Immature natural killer cell (primary cell): ENCODE data around the gene CADM1. TPM values are rescaled to one million over a fixed set of nuclear protein-coding genes. Genes with fewer than 3 reads are reported as not detected.

Source experiments
- DNase-seq, 3 donors: peaks; one replicate each; pipeline ENCODE4 v3.0.0; 2022; ENCODE audit warnings: mixed read lengths in 1 of 3
- H3K27ac Mint-ChIP-seq, 6 donors: one replicate each; pipeline ENCODE4 v1.8.0; 2020; ENCODE audit warnings: mixed read lengths in 6 of 6, mild to moderate bottlenecking in 5 of 6, inconsistent platforms in 4 of 6, moderate library complexity in 3 of 6
- H3K27me3 Mint-ChIP-seq, 3 donors: one replicate each; pipeline ENCODE4 v1.8.0; 2020 to 2021; ENCODE audit warnings: low read depth in 3 of 3, mild to moderate bottlenecking in 3 of 3, mixed read lengths in 3 of 3, moderate library complexity in 3 of 3, inconsistent platforms in 1 of 3
- H3K36me3 Mint-ChIP-seq, 3 donors: one replicate each; pipeline ENCODE4 v1.8.0; 2020; ENCODE audit warnings: mixed read lengths in 3 of 3, inconsistent platforms in 2 of 3, mild to moderate bottlenecking in 2 of 3
- H3K4me1 Mint-ChIP-seq, 2 donors: one replicate each; pipeline ENCODE4 v1.8.0; 2020; ENCODE audit warnings: inconsistent platforms in 2 of 2, mild to moderate bottlenecking in 2 of 2, mixed read lengths in 2 of 2, moderate library complexity in 1 of 2
- H3K4me3 Mint-ChIP-seq, 5 donors: one replicate each; pipeline ENCODE4 v1.8.0; 2020; ENCODE audit warnings: mild to moderate bottlenecking in 5 of 5, mixed read lengths in 5 of 5, inconsistent platforms in 3 of 5, moderate library complexity in 3 of 5
- H3K9me3 Mint-ChIP-seq, 6 donors: one replicate each; pipeline ENCODE4 v1.8.0; 2020; ENCODE audit warnings: mild to moderate bottlenecking in 6 of 6, mixed read lengths in 6 of 6, inconsistent platforms in 4 of 6, moderate library complexity in 3 of 6
- polyA plus RNA-seq, 3 donors: library from polyadenylated mRNA; unstranded; fragments of 300-500 nt; fragmentation: Illumina TruSeq; gene quantifications; one replicate each; pipeline ENCODE4 v1.2.3, GENCODE V29; 2021

The CADM1 gene
- polyA plus RNA-seq, 3 donors from 2014 or later = 1.0 to 2.4 (median 1.1) TPM

DNA sequence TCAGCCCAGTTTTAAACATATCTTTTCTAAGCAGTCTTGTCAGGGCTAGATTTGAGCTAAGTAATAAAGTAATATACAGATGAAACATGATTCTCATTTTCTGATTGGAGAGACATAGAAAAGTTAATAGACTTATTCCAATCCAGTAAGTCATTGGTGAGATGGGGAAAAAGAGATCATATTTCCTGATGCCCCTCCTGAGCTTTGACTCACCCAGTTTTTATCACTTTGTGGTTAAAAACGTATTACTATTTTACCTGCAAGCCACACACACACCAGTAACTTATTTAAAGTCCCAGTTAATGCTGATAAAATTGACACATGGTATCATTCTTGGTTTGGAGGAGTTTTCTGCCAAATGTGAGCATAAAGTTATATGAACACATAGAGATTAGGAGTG lies 306.8 kb downstream of the CADM1 start:
- Mint-ChIP-seq H3K36me3 (no peaks in the 10 kb centered on the region), H3K9me3 (peaks cover 0 to 2% (median 0%) of the 10 kb centered on the region in 6 donors), H3K4me1 (no peaks in the 10 kb centered on the region), H3K27ac (peak overlapping the region in 2 of 6 donors; percentile 6 to 35), H3K27me3 (peaks cover 0 to 4% (median 2%) of the 10 kb centered on the region in 3 donors), H3K4me3 (no peak overlapping the region)
- no peak for DNase-seq

DNA sequence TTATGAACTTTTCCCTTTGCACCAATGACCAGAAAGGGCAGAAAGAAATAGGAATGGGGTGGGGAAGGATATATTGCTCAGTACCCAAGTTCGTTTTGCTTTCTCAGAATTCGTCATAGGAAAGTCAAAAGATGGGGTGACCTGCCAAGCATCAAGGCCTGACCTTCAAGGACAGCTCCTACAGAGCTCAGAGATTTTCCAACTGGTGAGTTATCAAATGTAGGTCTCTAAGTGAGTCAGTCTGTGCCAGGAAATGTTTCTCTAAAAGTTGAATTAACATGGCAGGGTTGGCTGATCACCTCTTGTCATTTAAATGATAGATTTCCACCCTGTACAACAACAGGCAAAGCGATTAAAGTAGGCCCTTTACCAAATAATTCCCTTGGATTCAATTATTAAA lies 307.2 kb downstream of the CADM1 start:
- H3K4me1 Mint-ChIP-seq = no peaks in the 10 kb centered on the region
- H3K27me3 Mint-ChIP-seq = peaks cover 0 to 4% (median 2%) of the 10 kb centered on the region in 3 donors
- peaks cover 0 to 2% (median 0%) of the 10 kb centered on the region in 6 donors for H3K9me3 Mint-ChIP-seq
- no peaks in the 10 kb centered on the region for H3K36me3 Mint-ChIP-seq
- peak overlapping the region in 2 of 6 donors; percentile 6 to 35 for H3K27ac Mint-ChIP-seq
- DNase-seq = no peak
- H3K4me3 Mint-ChIP-seq = no peak overlapping the region

DNA sequence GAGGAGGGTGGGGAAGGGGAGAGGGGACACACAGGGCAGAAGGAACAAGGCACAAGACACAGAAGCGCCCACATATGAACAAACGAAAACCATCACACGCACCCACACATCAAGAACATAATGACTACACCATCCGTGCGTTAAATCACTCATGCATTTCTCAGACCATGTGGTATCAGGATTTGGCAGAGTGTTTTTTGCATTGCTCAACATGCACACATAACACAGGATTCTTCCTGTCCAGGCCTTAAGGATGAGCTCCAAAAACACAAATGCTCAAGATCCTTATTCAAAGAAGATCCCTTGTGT lies 309.5 kb downstream of the CADM1 start:
- no peak for DNase-seq
- Mint-ChIP-seq H3K27ac (peak overlapping the region in 2 of 6 donors; percentile 91 to 96), H3K4me1 (no peaks in the 10 kb centered on the region), H3K9me3 (peaks cover 0 to 2% (median 0%) of the 10 kb centered on the region in 6 donors), H3K36me3 (no peaks in the 10 kb centered on the region), H3K27me3 (peaks cover 0 to 4% (median 0%) of the 10 kb centered on the region in 3 donors), H3K4me3 (peak overlapping the region in 1 of 5 donors; percentile 87)

DNA sequence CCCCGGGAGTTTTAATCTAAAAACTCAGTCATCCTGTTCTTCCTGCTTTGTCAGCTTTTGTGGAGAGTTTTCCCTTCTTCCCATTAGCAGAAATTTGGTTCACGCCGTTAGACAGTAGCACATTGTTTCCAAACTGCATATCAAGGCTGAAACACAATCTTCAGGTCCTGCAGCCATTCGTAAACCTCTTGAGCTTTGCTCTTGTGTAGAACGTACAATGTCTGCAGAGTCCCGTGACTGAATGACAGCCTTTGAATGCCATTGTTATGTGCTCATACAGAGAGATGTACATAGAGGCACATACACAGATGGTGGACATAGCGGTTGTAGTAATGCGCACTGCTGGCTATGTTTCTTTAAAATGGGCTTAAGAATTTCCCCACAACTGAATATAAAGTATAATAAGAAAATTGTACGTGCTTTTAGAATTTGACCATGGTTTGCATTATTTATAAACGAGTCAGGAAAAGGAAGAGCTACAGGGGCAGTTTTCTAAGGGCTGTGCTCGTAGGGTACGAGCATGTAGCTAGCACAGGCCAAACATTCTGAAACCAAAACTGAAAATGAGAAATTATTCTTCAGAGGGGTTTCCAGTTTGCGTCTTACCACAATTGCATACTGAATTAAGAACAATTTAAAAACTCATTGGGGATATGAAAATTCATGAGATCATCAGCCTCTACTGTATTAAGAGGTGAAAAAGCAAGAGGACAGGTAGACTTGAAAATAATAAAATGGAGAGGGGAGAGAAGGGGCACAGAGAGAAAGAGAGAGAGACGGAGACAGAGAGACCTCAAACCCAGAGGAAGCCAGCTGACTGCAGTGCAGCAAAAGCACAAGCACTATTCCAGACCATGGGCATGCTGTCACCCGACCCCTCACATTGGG lies 310.1 kb downstream of the CADM1 start:
- peak in 1 of 3 donors; percentile 49 for DNase-seq
- Mint-ChIP-seq H3K27ac (peak overlapping the region in 2 of 6 donors; percentile 91 to 96), H3K36me3 (no peaks in the 10 kb centered on the region), H3K27me3 (peaks cover 0 to 4% (median 0%) of the 10 kb centered on the region in 3 donors), H3K9me3 (peaks cover 0 to 2% (median 0%) of the 10 kb centered on the region in 6 donors), H3K4me1 (no peaks in the 10 kb centered on the region), H3K4me3 (peak overlapping the region in 1 of 5 donors; percentile 87)

DNA sequence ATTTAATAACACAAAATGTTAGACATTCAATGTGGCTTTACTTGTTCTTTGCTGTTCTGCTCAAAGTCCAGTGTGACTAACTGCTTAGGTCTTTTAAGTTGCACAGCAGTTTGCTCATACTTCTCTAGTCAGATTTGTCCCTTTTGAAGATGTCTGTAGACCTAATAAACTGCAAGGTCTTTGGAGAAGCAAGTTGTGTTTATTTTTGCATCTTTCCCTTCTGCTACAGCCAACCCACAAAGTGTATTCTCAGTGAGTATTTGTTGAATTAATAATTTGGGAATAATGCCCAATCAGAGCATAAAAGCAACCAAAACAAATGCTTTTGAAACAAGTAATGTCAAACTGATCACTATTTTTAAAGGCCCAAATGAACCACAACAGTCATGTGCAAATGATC lies 312.5 kb downstream of the CADM1 start:
- DNase-seq = no peak
- H3K9me3 Mint-ChIP-seq = peaks cover 0 to 7% (median 0%) of the 10 kb centered on the region in 6 donors
- peaks cover 0 to 4% (median 2%) of the 10 kb centered on the region in 3 donors for H3K27me3 Mint-ChIP-seq
- peak overlapping the region in 1 of 6 donors; percentile 53 for H3K27ac Mint-ChIP-seq
- H3K36me3 Mint-ChIP-seq = no peaks in the 10 kb centered on the region
- no peak overlapping the region for H3K4me3 Mint-ChIP-seq
- H3K4me1 Mint-ChIP-seq = no peaks in the 10 kb centered on the region

DNA sequence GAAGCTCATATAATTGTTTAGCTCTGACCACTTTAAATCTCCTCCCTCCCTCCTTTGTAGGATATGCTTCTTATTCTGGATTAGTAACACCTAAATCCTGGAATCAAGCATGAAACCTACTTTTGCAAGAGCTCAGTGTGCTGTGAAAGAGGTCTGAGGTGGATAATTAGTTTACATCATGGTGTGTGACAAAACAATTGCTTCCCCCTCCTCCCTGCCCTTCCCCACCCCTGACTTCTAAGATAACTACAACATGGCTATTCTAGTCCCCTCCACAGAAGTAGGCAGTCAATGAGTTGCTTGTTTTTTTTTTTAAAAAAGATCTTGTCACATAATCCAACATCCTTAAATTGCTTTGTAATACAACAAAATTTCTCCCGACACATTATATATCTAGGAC lies 314.0 kb downstream of the CADM1 start:
- H3K27ac Mint-ChIP-seq = no peak overlapping the region
- H3K36me3 Mint-ChIP-seq = no peaks in the 10 kb centered on the region
- peaks cover 0 to 4% (median 2%) of the 10 kb centered on the region in 3 donors for H3K27me3 Mint-ChIP-seq
- no peak for DNase-seq
- peaks cover 0 to 7% (median 0%) of the 10 kb centered on the region in 6 donors for H3K9me3 Mint-ChIP-seq
- H3K4me3 Mint-ChIP-seq = no peak overlapping the region
- H3K4me1 Mint-ChIP-seq = no peaks in the 10 kb centered on the region

DNA sequence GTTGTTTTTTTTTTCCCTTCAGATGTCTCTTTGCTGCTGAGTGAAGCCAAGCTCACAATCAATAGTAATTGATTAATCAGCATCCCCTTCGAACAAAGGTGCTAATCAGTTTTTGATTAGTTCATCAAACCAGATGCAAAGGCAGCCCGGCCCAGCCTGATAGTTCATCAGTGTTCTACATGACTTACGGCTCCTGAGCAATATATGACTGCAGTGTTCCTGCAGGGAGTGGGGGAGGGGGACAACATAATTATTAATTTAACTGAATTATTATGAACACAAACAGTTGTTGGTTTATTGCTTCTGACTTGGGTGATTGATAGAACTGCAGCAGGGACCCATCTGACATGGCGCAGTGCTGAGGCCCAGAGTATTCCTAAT lies 315.3 kb downstream of the CADM1 start:
- H3K27me3 Mint-ChIP-seq = peaks cover 0 to 2% (median 0%) of the 10 kb centered on the region in 3 donors

DNA sequence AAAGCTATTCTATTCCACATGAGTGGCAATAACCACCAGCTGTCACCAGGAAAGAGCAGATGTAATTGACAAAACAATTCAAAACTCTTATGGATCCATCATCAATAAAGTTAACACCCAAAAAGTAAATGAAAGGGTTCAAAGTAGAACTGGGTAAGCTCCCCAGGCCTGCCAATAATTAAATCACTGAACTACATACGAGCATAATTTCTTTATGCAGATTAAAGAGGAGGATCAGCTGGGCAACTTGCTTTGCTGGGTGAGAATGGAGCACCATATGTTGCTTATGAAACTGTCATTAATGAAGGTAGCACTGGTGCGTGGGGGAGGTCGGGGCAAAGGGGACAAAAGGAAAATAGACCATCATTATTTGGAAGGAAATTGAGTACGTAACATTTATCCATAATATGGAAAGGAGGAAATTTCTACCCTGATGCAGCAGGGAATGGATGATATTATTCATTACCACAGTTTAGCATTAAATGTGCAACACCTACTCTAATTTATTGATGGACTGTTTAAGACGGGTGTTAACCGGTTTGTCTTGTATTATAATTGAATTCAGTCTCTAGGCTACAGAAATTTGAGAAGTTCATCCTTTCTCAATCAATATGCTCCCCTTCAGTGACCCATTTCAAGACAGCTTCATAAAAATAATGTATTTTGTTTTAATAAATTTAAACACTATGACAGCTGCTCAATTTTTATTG lies 315.9 kb downstream of the CADM1 start:
- H3K27ac Mint-ChIP-seq = no peak overlapping the region
- peaks cover 0 to 5% (median 0%) of the 10 kb centered on the region in 6 donors for H3K9me3 Mint-ChIP-seq
- H3K27me3 Mint-ChIP-seq = peaks cover 0 to 2% (median 0%) of the 10 kb centered on the region in 3 donors
- H3K4me3 Mint-ChIP-seq = no peak overlapping the region
- no peaks in the 10 kb centered on the region for H3K4me1 Mint-ChIP-seq
- DNase-seq = no peak
- no peaks in the 10 kb centered on the region for H3K36me3 Mint-ChIP-seq

More for the DNA sequence above, 315.3 kb downstream of the CADM1 start:
- Mint-ChIP-seq H3K27ac (no peak overlapping the region), H3K36me3 (no peaks in the 10 kb centered on the region), H3K9me3 (peaks cover 0 to 5% (median 0%) of the 10 kb centered on the region in 6 donors), H3K4me3 (no peak overlapping the region), H3K4me1 (no peaks in the 10 kb centered on the region)
- no peak for DNase-seq

DNA sequence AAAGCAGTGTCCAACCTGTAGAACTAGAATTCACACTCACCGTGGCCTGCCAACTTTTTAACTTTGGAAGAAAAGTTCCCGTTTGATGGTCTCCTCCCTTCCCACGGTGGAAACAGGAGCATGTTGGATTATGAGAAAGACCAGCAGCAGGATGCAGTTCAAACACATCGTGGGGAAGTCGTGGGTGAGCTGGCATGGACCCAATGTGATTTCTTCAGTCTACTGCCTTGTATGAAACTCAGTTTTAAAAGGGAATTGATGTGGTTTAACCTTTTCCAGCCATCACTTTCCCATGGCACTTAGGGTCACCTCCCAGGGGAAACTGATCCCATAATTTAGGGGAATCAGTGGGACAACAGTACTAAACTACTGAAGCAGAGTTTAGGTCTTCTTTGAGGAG lies 318.3 kb downstream of the CADM1 start:
- no peaks in the 10 kb centered on the region for H3K36me3 Mint-ChIP-seq
- no peaks in the 10 kb centered on the region for H3K4me1 Mint-ChIP-seq
- peaks cover 0 to 2% (median 0%) of the 10 kb centered on the region in 3 donors for H3K27me3 Mint-ChIP-seq
- DNase-seq = no peak
- H3K9me3 Mint-ChIP-seq = peaks cover 0 to 5% (median 0%) of the 10 kb centered on the region in 6 donors
- H3K27ac Mint-ChIP-seq = no peak overlapping the region
- no peak overlapping the region for H3K4me3 Mint-ChIP-seq

DNA sequence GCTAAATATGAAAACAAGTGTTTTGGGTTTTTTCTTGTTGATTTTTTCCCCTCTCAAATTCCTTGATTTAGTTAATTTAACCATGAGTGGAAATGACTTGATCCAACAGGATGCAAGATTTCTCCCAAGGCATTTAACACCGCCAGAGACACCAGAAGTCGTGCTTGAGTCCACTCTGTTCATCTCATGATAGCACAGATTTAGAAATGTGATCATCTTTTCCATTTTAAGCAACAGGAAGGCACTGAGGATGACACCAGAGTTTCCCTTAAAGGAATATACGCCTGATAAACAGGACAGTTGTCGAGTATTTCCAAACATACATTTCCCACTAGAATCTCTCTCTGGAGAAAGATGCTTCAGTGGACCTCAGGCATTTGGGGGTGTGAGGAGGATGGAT lies 318.7 kb downstream of the CADM1 start:
- no peak overlapping the region for H3K4me3 Mint-ChIP-seq
- no peak for DNase-seq
- H3K27me3 Mint-ChIP-seq = peaks cover 0 to 2% (median 0%) of the 10 kb centered on the region in 3 donors
- H3K9me3 Mint-ChIP-seq = peaks cover 0 to 5% (median 0%) of the 10 kb centered on the region in 6 donors
- no peaks in the 10 kb centered on the region for H3K4me1 Mint-ChIP-seq
- no peaks in the 10 kb centered on the region for H3K36me3 Mint-ChIP-seq
- no peak overlapping the region for H3K27ac Mint-ChIP-seq

DNA sequence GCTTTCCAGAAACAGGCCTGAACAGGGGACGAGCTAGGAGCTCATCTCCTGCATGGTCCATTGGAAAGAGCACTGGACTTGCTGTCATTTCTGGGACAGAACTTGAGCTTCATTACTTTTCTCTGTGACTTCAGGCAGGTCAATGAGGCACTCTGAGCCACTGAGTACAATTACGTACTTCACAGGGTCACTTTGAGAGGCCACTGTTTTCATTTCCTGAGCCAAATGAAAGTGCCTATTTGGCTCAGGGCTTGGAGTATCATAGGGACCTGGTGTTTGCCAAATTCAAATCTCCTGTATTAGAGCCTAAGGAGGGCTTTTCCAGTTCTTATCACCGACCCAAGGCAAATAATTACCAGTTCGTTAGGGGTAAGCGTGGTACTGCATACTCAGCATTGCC lies 319.3 kb downstream of the CADM1 start:
- no peak overlapping the region for H3K27ac Mint-ChIP-seq
- no peak overlapping the region for H3K4me3 Mint-ChIP-seq
- H3K27me3 Mint-ChIP-seq = peaks cover 0 to 6% (median 0%) of the 10 kb centered on the region in 3 donors
- H3K4me1 Mint-ChIP-seq = no peaks in the 10 kb centered on the region
- peaks cover 0 to 5% (median 0%) of the 10 kb centered on the region in 6 donors for H3K9me3 Mint-ChIP-seq
- DNase-seq = no peak
- H3K36me3 Mint-ChIP-seq = no peaks in the 10 kb centered on the region

DNA sequence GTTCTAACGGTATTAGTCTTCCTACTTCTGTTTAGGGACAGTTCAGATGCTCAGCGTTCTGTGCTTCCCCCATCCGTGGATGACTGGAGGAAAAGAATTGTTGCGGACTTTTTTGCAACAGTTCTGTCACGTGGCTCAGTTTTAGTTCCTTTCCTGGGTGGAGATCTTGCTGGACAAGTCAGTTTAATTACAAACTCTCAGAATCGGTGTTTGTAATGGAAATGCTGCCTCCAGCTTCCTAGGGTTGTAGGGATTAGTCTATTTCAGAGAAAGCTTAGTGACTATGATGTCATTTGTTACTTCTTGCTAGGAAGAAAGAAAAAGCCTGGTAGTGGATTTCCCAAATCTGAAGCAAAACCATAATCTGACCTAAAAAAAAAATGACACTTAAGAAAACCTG lies 320.4 kb downstream of the CADM1 start:
- peaks cover 0 to 5% (median 0%) of the 10 kb centered on the region in 6 donors for H3K9me3 Mint-ChIP-seq
- no peak for DNase-seq
- no peak overlapping the region for H3K4me3 Mint-ChIP-seq
- H3K27me3 Mint-ChIP-seq = peaks cover 0 to 7% (median 0%) of the 10 kb centered on the region in 3 donors
- no peaks in the 10 kb centered on the region for H3K36me3 Mint-ChIP-seq
- no peak overlapping the region for H3K27ac Mint-ChIP-seq
- H3K4me1 Mint-ChIP-seq = no peaks in the 10 kb centered on the region

DNA sequence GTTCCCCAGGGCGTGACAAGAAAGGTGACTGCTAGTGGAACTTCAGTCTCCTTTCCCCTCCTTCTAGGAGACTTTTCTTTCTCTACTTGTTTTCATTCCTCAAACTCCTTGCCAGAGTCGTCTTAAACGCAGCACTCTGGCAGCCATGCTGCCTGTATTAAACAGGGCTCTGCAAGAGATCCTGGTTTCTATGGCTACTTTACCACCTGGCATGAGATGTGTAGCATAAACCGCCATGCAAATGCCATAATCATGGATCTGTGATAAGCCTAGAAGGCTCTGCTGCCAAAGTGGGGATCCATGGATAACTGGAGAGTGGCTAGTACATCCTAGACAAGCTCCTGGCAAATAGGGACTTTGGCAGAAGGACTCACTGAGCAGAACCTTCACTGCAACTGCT lies 321.1 kb downstream of the CADM1 start:
- no peaks in the 10 kb centered on the region for H3K4me1 Mint-ChIP-seq
- H3K36me3 Mint-ChIP-seq = no peaks in the 10 kb centered on the region
- no peak overlapping the region for H3K27ac Mint-ChIP-seq
- H3K9me3 Mint-ChIP-seq = peaks cover 0 to 5% (median 0%) of the 10 kb centered on the region in 6 donors
- H3K27me3 Mint-ChIP-seq = peaks cover 0 to 7% (median 0%) of the 10 kb centered on the region in 3 donors
- no peak overlapping the region for H3K4me3 Mint-ChIP-seq
- no peak for DNase-seq
